Fibroblast of mammary gland (primary cell): ENCODE data around the gene CDCA4.

Experiments used
- DNase-seq: peaks from one replicate; pipeline ENCODE4 v3.0.0-alpha.2; 2010; ENCODE audit warnings: low read depth
- H3K4me3 ChIP-seq: 2 replicates; pipeline ENCODE4 v1.5.1; 2011; ENCODE audit warnings: low read depth, mild to moderate bottlenecking, low read length, moderate library complexity; ENCODE audit not compliant: control insufficient read depth
- TF ChIP-seq, protein P1 (sequence below): conservative IDR thresholded peaks from 2 replicates; pipeline ENCODE4 v1.5.1; 2011; ENCODE audit warnings: low read depth, low read length, inconsistent platforms; ENCODE audit not compliant: control insufficient read depth, insufficient read depth

The CDCA4 gene

DNA sequence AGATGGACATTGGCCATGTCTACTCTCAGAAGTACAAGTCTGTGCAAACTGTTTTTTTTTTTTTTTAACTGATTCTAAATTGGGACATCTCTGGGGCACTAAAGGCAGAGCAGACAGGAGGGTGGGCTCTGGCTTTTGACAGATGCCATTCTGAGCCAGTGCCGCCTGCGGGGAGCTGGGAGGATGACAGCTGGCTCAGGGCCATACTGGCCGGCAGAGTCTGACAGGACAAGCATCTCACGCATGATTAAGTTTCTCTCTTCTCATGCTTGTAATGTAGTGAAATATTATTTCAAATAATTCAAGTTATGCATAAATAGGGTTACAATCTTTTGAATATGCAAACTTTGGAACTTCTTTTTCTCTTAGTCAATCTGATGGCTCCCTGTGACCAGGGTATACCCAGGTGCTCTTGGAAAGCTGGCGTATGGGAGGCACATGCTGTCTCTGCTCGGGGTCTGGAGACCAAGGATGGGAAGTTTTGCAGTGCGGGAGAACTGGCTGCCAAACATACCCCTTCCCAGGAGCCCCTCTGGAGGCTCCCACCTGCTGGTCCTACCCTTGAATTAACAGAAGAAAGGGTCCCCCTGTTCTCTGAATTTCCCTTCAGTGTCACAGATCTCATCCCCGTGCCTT is 7.6 kb downstream of the CDCA4 start:
- TF ChIP-seq, protein P1, sequence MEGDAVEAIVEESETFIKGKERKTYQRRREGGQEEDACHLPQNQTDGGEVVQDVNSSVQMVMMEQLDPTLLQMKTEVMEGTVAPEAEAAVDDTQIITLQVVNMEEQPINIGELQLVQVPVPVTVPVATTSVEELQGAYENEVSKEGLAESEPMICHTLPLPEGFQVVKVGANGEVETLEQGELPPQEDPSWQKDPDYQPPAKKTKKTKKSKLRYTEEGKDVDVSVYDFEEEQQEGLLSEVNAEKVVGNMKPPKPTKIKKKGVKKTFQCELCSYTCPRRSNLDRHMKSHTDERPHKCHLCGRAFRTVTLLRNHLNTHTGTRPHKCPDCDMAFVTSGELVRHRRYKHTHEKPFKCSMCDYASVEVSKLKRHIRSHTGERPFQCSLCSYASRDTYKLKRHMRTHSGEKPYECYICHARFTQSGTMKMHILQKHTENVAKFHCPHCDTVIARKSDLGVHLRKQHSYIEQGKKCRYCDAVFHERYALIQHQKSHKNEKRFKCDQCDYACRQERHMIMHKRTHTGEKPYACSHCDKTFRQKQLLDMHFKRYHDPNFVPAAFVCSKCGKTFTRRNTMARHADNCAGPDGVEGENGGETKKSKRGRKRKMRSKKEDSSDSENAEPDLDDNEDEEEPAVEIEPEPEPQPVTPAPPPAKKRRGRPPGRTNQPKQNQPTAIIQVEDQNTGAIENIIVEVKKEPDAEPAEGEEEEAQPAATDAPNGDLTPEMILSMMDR: no peak
- no peak for DNase-seq
- H3K4me3 ChIP-seq: no peak overlapping the region

DNA sequence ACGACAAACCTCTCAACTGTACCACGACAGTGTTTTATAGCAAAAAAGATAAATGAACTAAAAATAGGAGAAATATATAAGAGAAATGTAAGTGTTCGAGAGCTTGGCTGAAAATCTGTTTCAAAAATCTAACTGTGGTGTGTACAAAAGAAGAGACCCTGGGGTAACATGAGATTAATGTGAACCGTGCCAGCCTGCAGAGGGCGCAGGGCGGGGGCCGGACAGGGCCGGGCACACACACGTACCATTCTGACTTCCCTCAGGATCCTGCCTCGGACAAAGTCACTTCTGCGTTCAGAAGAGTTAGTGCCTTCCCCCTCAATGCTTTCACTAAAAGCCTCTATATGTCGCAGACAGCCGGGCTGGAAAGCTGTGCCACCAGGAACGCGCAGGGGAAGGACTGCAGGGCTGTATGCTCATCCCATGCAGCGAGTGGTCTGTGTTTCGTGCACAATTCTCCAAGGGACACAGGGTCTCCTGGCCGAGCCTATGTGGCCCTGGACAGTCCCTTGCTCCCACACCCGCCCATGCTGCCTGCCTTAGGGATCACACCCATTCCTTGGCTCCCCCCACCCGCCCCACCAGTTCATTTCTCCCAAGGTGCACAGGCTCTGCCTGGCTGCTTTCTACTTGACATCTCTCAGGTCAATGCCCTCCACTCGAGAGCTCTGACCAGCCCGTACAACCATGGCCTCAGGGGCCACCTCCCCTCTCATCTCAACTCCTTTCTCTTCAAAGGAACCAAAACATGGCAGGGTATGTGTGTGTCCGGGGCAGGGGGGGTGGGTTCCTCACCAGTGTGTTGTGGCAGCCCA is 8.5 kb downstream of the CDCA4 start:
- TF ChIP-seq, protein P1: no peak
- H3K4me3 ChIP-seq: no peak overlapping the region
- DNase-seq: no peak

DNA sequence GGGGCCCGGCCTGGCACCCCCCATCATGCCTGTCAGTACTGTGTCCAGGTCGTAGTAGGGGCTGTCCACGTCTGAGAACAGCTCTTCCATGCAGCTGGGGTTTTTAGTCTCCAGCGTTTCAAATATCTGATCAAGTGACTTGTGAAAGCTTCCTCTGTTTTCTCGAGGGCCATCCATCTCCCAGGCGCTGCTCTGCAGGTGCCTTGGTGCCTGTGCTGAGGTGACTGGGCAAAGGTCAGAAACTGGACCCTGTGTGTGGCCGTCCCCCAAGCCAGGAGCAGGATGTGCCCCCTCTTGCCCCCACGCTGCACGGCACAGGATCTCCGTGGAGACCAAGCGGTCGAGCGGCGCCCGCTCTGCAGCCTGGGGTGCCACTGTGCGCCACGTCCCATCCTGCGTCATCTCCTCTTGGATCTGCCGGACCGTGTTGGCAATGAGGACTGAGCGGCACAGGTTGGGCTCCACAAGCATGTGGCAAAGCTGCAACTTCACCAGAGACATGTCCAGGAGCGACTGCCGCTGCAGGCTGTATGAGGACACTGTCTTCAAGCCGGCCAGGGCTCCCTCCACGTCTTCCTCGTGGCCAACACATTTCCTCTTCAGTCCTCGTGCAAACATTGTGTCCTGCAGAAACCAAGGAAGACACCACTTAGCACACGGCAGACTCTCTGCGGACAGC is 9.4 kb downstream of the CDCA4 start:
- no peak for DNase-seq
- no peak overlapping the region for H3K4me3 ChIP-seq
- TF ChIP-seq, protein P1: no peak

DNA sequence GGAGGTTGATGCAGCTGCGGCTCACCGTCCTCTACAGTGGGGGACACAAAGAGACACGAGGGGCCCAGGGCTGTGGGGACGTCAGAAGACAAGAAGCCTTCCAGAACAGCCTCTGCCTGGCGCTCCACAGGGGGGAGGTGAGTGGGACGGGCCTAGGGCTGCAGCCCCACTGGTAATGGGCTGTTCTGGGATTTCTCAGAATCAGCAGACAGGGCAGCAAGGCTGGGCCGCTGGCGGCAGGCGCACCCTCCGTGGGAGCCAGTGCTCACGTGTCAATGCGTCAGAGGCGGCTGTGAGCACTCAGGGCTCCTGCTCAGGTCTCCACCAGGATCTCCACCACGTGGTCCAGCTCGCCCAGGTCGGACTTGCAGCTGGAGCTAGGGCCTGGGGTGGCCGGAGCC is 10.0 kb downstream of the CDCA4 start:
- H3K4me3 ChIP-seq: no peak overlapping the region

DNA sequence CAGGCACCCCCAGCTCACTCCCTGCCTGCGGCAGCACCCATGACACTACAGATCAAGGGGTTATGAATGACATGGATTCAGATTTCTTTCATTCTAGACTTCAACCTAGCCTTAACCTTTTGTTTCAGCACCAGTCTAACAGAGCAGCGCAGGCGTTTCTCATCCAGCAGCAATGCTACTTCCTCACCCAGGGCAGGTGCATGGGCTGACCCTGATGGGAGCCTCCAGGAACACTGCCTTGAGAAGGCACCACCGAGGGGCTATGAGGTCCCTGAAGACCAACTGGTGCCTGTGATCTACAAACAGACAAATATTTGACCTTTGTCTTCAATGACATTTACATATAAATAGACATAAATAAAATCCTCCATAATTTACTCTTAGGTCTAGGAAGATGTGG is 10.8 kb downstream of the CDCA4 start:
- H3K4me3 ChIP-seq: no peak overlapping the region
- TF ChIP-seq, protein P1: no peak
- DNase-seq: no peak

More for the DNA sequence above, 10.0 kb downstream of the CDCA4 start:
- no peak for DNase-seq
- TF ChIP-seq, protein P1: no peak

DNA sequence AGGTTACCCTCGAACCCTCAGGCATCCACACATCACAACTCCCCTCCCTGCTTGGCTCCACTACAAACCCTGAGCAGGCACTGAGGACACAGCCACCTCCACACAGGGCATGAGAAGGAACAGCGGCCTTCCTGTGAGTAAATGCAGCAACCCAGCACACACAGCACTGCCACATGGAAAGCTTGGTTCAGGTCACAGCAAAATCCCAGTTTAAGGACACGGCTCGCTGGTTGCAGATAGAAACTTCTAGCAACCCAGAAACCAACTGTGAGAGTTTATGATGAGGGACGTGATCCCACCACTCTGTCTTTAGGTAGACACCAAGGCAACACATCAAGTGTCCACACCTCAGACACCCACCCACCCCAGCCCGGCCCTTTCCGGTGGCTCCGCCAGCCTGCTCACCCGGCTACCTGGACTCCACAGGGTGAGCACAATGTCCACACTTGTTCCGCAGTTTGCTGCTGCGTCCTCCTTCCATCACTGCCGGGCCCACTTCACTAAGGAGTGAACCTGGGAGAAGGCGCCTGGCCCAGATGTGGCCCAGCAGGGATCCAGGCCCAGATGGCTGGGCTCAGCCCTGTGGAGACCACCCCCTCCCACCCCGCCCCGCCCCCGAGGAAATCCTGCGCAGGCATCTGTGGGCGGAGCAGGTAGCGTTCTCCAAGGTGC is 13.2 kb downstream of the CDCA4 start:
- H3K4me3 ChIP-seq: no peak overlapping the region
- TF ChIP-seq, protein P1: no peak
- no peak for DNase-seq
